GM23338 (cell line): Measurements from ENCODE around the gene FXYD6. TPM values are rescaled to one million over a fixed set of nuclear protein-coding genes. Genes with fewer than 3 reads are reported as not detected.

Experiments
- ATAC-seq: fragments of 200-7000 bp; cut with Tn5 transposase; 3 replicates; pipeline ENCODE4 v1.9.1; 2020
- DNase-seq: peaks from one replicate; pipeline ENCODE4 v3.0.0-alpha.2; 2015; ENCODE audit warnings: low spot score
- H2AFZ ChIP-seq: fragments of 200-600 bp; sonication (generic); 2 replicates; pipeline ENCODE4 v1.8.0; 2016; ENCODE audit warnings: antibody characterized with exemption, mild to moderate bottlenecking, moderate library complexity
- H3F3A ChIP-seq: fragments of 200-600 bp; sonication (generic); replicated peaks from 2 replicates; pipeline ENCODE4 v1.8.0; 2017; ENCODE audit warnings: antibody characterized with exemption, mixed run types, low read depth
- H3K27ac ChIP-seq: fragments of 200-600 bp; sonication (generic); 2 replicates; pipeline ENCODE4 v1.6.1; 2016; ENCODE audit warnings: low read depth
- H3K27me3 ChIP-seq: fragments of 200-600 bp; sonication (generic); 2 replicates; pipeline ENCODE4 v1.8.0; 2016; ENCODE audit warnings: mild to moderate bottlenecking, mixed run types, moderate library complexity; ENCODE audit not compliant: insufficient read depth
- H3K36me3 ChIP-seq: fragments of 200-600 bp; sonication (generic); 2 replicates; pipeline ENCODE4 v1.8.0; 2016; ENCODE audit warnings: mild to moderate bottlenecking; ENCODE audit not compliant: insufficient read depth
- H3K4me1 ChIP-seq: fragments of 200-600 bp; sonication (generic); 2 replicates; pipeline ENCODE4 v1.8.0; 2016; ENCODE audit warnings: mild to moderate bottlenecking, moderate library complexity; ENCODE audit not compliant: insufficient read depth
- H3K4me2 ChIP-seq: fragments of 200-600 bp; sonication (generic); 2 replicates; pipeline ENCODE4 v1.7.1; 2017; ENCODE audit warnings: mixed run types
- H3K4me3 ChIP-seq: fragments of 200-600 bp; sonication (generic); 2 replicates; pipeline ENCODE4 v1.6.1; 2016; ENCODE audit warnings: mixed run types
- H3K79me2 ChIP-seq: fragments of 200-600 bp; sonication (generic); replicated peaks from 2 replicates; pipeline ENCODE4 v1.8.0; 2017; ENCODE audit warnings: mild to moderate bottlenecking; ENCODE audit not compliant: insufficient read depth
- H3K9me2 ChIP-seq: fragments of 200-600 bp; sonication (generic); 2 replicates; pipeline ENCODE4 v1.8.0; 2017; ENCODE audit not compliant: insufficient read depth
- H4K20me1 ChIP-seq: fragments of 200-600 bp; sonication (generic); replicated peaks from 2 replicates; pipeline ENCODE4 v1.8.0; 2017; ENCODE audit warnings: mild to moderate bottlenecking; ENCODE audit not compliant: insufficient read depth
- H3K27ac Mint-ChIP-seq: 2 replicates; pipeline ENCODE4 v1.8.0; 2020; ENCODE audit warnings: inconsistent platforms, mild to moderate bottlenecking, moderate library complexity, mixed read lengths
- H3K27me3 Mint-ChIP-seq: 3 replicates; pipeline ENCODE4 v1.8.0; 2022; ENCODE audit warnings: low read depth, mild to moderate bottlenecking, moderate library complexity, mixed read lengths, inconsistent platforms; ENCODE audit not compliant: insufficient read depth, poor library complexity
- H3K36me3 Mint-ChIP-seq: 3 replicates; pipeline ENCODE4 v1.8.0; 2021; ENCODE audit warnings: low read depth, mild to moderate bottlenecking, inconsistent platforms, moderate library complexity, mixed read lengths
- H3K4me1 Mint-ChIP-seq: 3 replicates; pipeline ENCODE4 v1.8.0; 2020; ENCODE audit warnings: mild to moderate bottlenecking, inconsistent platforms, mixed read lengths
- H3K4me3 Mint-ChIP-seq: 3 replicates; pipeline ENCODE4 v1.8.0; 2021; ENCODE audit warnings: moderate library complexity, mild to moderate bottlenecking, inconsistent platforms, mixed read lengths
- H3K9me3 Mint-ChIP-seq: 3 replicates; pipeline ENCODE4 v1.8.0; 2020; ENCODE audit warnings: moderate library complexity, mild to moderate bottlenecking, inconsistent platforms, mixed read lengths
- CREB1 ChIP-seq: fragments of 250-450 bp; sonication (Bioruptor Pico); IDR thresholded peaks from 2 replicates; pipeline ENCODE4 v1.5.0; 2020; ENCODE audit warnings: low read depth, mild to moderate bottlenecking, moderate library complexity
- EZH2phosphoT487 ChIP-seq: fragments of 200-600 bp; sonication (generic); IDR thresholded peaks from one replicate; pipeline ENCODE4 v1.8.1; 2018; ENCODE audit warnings: antibody characterized with exemption; ENCODE audit not compliant: unreplicated experiment
- JUNB ChIP-seq: IDR thresholded peaks from one replicate; pipeline ENCODE4 v1.6.1; 2016; ENCODE audit warnings: antibody characterized with exemption; ENCODE audit not compliant: unreplicated experiment
- NANOG ChIP-seq: IDR thresholded peaks from 2 replicates; pipeline ENCODE4 v1.6.1; 2016; ENCODE audit warnings: antibody characterized with exemption, borderline replicate concordance
- STAT1 ChIP-seq: IDR thresholded peaks from one replicate; pipeline ENCODE4 v1.6.1; 2016; ENCODE audit warnings: antibody characterized with exemption; ENCODE audit not compliant: unreplicated experiment
- ZNF114 ChIP-seq: fragments of 250-450 bp; sonication (Bioruptor Pico); IDR thresholded peaks from 2 replicates; pipeline ENCODE4 v1.5.0; 2020; ENCODE audit warnings: mild to moderate bottlenecking, moderate library complexity
- polyA plus RNA-seq: library from polyadenylated mRNA; unstranded; fragments of >200 nt; fragmentation: Nextera tagmentation; extraction: Ambion mirVana; gene quantifications from 2 replicates; pipeline ENCODE4 v1.2.1, GENCODE V29; 2016
- total RNA-seq: library from RNA; depleted of rRNA; stranded (reverse); fragments of >200 nt; shearing (Covaris generic); gene quantifications from 2 replicates; pipeline ENCODE4 v1.2.3, GENCODE V29; 2014
- TF ChIP-seq, protein P1 (sequence below), 2 experiments: fragments of 200-600 bp in 1 of 2; sonication (generic) in 1 of 2; conservative IDR thresholded peaks; 2 replicates each; pipeline versions ENCODE4 v1.5.1 to v1.6.1; 2016 to 2017; ENCODE audit warnings: antibody characterized with exemption in 2 of 2, low read depth in 2 of 2, mild to moderate bottlenecking in 2 of 2, moderate library complexity in 1 of 2
- TF ChIP-seq, protein P2 (sequence below): IDR thresholded peaks from one replicate; pipeline ENCODE4 v1.6.1; 2018; ENCODE audit warnings: antibody characterized with exemption; ENCODE audit not compliant: unreplicated experiment
- TF ChIP-seq, protein P3 (sequence below): fragments of 250-450 bp; sonication (Bioruptor Pico); IDR thresholded peaks from 2 replicates; pipeline ENCODE4 v1.5.0; 2020; ENCODE audit warnings: mild to moderate bottlenecking, moderate library complexity

FXYD6 gene
- total and polyA plus RNA-seq, 2 experiments from 2014 or later, result 26.2 to 30.7 TPM

DNA sequence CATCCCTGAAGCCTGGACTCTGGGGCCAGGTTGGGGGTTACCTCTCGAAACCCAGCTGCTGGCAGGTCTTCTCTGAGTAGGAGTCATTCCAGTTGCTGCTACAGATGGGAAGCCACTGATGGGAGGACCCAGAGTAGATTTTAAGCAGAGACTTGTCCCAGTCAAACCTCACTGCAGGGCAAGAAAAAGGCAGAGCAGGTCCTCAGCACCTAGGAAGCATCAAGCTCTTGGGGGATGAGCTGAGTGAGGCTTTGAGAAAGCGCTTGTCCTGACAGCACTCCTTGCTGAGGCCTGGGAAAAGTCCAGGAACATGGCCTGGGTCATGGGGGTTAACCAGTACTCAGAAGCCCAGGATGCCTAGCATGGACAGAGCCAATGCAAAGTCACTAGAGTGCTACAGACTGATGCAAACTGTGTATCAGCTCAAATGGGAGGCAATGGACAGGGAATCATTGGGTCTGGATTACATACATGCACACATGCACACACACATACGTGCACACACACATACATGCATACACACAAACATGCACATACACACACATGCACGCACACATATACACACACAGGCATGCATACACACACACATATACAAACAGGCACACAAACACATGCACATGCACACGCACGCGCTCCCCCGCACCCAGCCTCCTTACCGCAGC, 37.4 kb upstream of the FXYD6 start:
- Histone ChIP-seq H3K36me3 (no peaks in the 10 kb centered on the region), H3K27me3 (no peaks in the 10 kb centered on the region), H3K4me1 (no peaks in the 10 kb centered on the region), H3K9me2 (no peaks in the 10 kb centered on the region), H3K4me2 (no peak overlapping the region), H4K20me1 (no peaks in the 10 kb centered on the region), H3F3A (no peaks in the 10 kb centered on the region), H2AFZ (no peak overlapping the region), H3K4me3 (no peak overlapping the region), H3K79me2 (no peaks in the 10 kb centered on the region), H3K27ac (no peak overlapping the region)
- no peak overlapping the region for H3K4me3 Mint-ChIP-seq
- no peak for TF ChIP-seq ZNF114
- TF ChIP-seq, protein P1, sequence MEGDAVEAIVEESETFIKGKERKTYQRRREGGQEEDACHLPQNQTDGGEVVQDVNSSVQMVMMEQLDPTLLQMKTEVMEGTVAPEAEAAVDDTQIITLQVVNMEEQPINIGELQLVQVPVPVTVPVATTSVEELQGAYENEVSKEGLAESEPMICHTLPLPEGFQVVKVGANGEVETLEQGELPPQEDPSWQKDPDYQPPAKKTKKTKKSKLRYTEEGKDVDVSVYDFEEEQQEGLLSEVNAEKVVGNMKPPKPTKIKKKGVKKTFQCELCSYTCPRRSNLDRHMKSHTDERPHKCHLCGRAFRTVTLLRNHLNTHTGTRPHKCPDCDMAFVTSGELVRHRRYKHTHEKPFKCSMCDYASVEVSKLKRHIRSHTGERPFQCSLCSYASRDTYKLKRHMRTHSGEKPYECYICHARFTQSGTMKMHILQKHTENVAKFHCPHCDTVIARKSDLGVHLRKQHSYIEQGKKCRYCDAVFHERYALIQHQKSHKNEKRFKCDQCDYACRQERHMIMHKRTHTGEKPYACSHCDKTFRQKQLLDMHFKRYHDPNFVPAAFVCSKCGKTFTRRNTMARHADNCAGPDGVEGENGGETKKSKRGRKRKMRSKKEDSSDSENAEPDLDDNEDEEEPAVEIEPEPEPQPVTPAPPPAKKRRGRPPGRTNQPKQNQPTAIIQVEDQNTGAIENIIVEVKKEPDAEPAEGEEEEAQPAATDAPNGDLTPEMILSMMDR (conservative IDR thresholded peaks at IDR 0.05; ENCODE audit: low read depth in 2 of 2), result no peak
- no peak for TF ChIP-seq EZH2phosphoT487
- TF ChIP-seq JUNB, result no peak
- TF ChIP-seq STAT1, result no peak
- TF ChIP-seq, protein P2, sequence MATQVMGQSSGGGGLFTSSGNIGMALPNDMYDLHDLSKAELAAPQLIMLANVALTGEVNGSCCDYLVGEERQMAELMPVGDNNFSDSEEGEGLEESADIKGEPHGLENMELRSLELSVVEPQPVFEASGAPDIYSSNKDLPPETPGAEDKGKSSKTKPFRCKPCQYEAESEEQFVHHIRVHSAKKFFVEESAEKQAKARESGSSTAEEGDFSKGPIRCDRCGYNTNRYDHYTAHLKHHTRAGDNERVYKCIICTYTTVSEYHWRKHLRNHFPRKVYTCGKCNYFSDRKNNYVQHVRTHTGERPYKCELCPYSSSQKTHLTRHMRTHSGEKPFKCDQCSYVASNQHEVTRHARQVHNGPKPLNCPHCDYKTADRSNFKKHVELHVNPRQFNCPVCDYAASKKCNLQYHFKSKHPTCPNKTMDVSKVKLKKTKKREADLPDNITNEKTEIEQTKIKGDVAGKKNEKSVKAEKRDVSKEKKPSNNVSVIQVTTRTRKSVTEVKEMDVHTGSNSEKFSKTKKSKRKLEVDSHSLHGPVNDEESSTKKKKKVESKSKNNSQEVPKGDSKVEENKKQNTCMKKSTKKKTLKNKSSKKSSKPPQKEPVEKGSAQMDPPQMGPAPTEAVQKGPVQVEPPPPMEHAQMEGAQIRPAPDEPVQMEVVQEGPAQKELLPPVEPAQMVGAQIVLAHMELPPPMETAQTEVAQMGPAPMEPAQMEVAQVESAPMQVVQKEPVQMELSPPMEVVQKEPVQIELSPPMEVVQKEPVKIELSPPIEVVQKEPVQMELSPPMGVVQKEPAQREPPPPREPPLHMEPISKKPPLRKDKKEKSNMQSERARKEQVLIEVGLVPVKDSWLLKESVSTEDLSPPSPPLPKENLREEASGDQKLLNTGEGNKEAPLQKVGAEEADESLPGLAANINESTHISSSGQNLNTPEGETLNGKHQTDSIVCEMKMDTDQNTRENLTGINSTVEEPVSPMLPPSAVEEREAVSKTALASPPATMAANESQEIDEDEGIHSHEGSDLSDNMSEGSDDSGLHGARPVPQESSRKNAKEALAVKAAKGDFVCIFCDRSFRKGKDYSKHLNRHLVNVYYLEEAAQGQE, result no peak
- TF ChIP-seq CREB1, result no peak
- no peak for TF ChIP-seq NANOG
- TF ChIP-seq, protein P3, sequence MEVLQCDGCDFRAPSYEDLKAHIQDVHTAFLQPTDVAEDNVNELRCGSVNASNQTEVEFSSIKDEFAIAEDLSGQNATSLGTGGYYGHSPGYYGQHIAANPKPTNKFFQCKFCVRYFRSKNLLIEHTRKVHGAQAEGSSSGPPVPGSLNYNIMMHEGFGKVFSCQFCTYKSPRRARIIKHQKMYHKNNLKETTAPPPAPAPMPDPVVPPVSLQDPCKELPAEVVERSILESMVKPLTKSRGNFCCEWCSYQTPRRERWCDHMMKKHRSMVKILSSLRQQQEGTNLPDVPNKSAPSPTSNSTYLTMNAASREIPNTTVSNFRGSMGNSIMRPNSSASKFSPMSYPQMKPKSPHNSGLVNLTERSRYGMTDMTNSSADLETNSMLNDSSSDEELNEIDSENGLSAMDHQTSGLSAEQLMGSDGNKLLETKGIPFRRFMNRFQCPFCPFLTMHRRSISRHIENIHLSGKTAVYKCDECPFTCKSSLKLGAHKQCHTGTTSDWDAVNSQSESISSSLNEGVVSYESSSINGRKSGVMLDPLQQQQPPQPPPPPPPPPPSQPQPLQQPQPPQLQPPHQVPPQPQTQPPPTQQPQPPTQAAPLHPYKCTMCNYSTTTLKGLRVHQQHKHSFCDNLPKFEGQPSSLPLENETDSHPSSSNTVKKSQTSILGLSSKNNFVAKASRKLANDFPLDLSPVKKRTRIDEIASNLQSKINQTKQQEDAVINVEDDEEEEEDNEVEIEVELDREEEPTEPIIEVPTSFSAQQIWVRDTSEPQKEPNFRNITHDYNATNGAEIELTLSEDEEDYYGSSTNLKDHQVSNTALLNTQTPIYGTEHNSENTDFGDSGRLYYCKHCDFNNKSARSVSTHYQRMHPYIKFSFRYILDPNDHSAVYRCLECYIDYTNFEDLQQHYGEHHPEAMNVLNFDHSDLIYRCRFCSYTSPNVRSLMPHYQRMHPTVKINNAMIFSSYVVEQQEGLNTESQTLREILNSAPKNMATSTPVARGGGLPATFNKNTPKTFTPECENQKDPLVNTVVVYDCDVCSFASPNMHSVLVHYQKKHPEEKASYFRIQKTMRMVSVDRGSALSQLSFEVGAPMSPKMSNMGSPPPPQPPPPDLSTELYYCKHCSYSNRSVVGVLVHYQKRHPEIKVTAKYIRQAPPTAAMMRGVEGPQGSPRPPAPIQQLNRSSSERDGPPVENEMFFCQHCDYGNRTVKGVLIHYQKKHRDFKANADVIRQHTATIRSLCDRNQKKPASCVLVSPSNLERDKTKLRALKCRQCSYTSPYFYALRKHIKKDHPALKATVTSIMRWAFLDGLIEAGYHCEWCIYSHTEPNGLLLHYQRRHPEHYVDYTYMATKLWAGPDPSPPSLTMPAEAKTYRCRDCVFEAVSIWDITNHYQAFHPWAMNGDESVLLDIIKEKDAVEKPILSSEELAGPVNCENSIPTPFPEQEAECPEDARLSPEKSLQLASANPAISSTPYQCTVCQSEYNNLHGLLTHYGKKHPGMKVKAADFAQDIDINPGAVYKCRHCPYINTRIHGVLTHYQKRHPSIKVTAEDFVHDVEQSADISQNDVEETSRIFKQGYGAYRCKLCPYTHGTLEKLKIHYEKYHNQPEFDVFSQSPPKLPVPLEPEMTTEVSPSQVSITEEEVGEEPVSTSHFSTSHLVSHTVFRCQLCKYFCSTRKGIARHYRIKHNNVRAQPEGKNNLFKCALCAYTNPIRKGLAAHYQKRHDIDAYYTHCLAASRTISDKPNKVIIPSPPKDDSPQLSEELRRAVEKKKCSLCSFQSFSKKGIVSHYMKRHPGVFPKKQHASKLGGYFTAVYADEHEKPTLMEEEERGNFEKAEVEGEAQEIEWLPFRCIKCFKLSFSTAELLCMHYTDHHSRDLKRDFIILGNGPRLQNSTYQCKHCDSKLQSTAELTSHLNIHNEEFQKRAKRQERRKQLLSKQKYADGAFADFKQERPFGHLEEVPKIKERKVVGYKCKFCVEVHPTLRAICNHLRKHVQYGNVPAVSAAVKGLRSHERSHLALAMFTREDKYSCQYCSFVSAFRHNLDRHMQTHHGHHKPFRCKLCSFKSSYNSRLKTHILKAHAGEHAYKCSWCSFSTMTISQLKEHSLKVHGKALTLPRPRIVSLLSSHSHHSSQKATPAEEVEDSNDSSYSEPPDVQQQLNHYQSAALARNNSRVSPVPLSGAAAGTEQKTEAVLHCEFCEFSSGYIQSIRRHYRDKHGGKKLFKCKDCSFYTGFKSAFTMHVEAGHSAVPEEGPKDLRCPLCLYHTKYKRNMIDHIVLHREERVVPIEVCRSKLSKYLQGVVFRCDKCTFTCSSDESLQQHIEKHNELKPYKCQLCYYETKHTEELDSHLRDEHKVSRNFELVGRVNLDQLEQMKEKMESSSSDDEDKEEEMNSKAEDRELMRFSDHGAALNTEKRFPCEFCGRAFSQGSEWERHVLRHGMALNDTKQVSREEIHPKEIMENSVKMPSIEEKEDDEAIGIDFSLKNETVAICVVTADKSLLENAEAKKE, result no peak
- no peaks in the 10 kb centered on the region for H3K36me3 Mint-ChIP-seq
- peaks cover 12% of the 10 kb centered on the region for H3K27me3 Mint-ChIP-seq
- no peaks in the 10 kb centered on the region for H3K9me3 Mint-ChIP-seq
- H3K27ac Mint-ChIP-seq, result no peak overlapping the region; the same call in 1 of the 2 replicates
- no peak for DNase-seq
- no peak for ATAC-seq
- H3K4me1 Mint-ChIP-seq, result peaks cover 8% of the 10 kb centered on the region
